HFF-Myc (cell line): Measurements from ENCODE around the gene CSRP1.

ENCODE experiments used
- DNase-seq: peaks from one replicate; pipeline ENCODE4 v3.0.0-alpha.2; 2011; ENCODE audit warnings: low read depth; ENCODE audit errors: extremely low read depth
- H3K4me3 ChIP-seq: replicated peaks from 2 replicates; pipeline ENCODE4 v1.5.1; 2011; ENCODE audit warnings: low read depth, mild to moderate bottlenecking, control low read depth, low read length
- CTCF ChIP-seq: IDR thresholded peaks from 2 replicates; pipeline ENCODE4 v1.5.1; 2012; ENCODE audit warnings: mild to moderate bottlenecking, low read depth, low read length, control low read depth; ENCODE audit errors: missing control alignments

Gene CSRP1

GRCh38 chr1:201505503-201505890 is 1.4 kb downstream of the CSRP1 start:
- no peak for DNase-seq
- peak overlapping the region; percentile 70 for H3K4me3 ChIP-seq
- TF ChIP-seq CTCF = no peak

- H3K4me3 ChIP-seq = peak overlapping the region; percentile 70
- no peak for TF ChIP-seq CTCF
- no peak for DNase-seq
These were observed 2.0 kb downstream of the CSRP1 start for GRCh38 chr1:201504799-201505502.

GRCh38 chr1:201504179-201504631 is 2.7 kb downstream of the CSRP1 start:
- H3K4me3 ChIP-seq = peak overlapping the region; percentile 11; the same call in 1 of the 2 replicates
- DNase-seq = no peak
- TF ChIP-seq CTCF = no peak

GRCh38 chr1:201503397-201504176 is 3.3 kb downstream of the CSRP1 start:
- peak; percentile 96 for DNase-seq

GRCh38 chr1:201502511-201502857 is 4.4 kb downstream of the CSRP1 start:
- no peak overlapping the region for H3K4me3 ChIP-seq
- TF ChIP-seq CTCF = no peak
- DNase-seq = no peak

More at GRCh38 chr1:201503397-201504176, 3.3 kb downstream of the CSRP1 start:
- no peak for TF ChIP-seq CTCF
- peak overlapping the region; percentile 19 for H3K4me3 ChIP-seq

- H3K4me3 ChIP-seq = no peak overlapping the region
- no peak for DNase-seq
- TF ChIP-seq CTCF = no peak
These were observed 5.0 kb downstream of the CSRP1 start for GRCh38 chr1:201501812-201502510.
